ENCODE results near the gene AUTS2.

- TF ChIP-seq CTCF (IDR thresholded peaks at IDR 0.05; ENCODE audit: insufficient read depth, low read length) (no peak), POLR2AphosphoS5 (IDR thresholded peaks at IDR 0.05; ENCODE audit: low read depth) (no peak), REST (IDR thresholded peaks at IDR 0.05; ENCODE audit: insufficient replicate concordance, low read depth) (no peak), SPI1 (IDR thresholded peaks at IDR 0.05; ENCODE audit: borderline replicate concordance, low read depth) (no peak)
Measured at GRCh38 chr7:70257921-70258320, 659.6 kb downstream of the AUTS2 start.

Data from HL-60 (cell line).